A673 (cell line): Measurements from ENCODE around the gene CYTH1. TPM values are rescaled to one million over a fixed set of nuclear protein-coding genes. Genes with fewer than 3 reads are reported as not detected.

ENCODE experiments used
- BruUV-seq: library from RNA; stranded (reverse); fragments of 400-500 nt; replicated peaks from 2 replicates; lab custom pipeline; 2021; lab: Mats Ljungman, UMichigan
- CTCF ChIA-PET: fragments of 300-600 bp; sonication (Branson Sonifier 250); formaldehyde crosslinking; loops from one replicate; lab custom pipeline; 2022; ENCODE audit warnings: antibody characterized with exemption; lab: Charles Lee
- POLR2A ChIA-PET: fragments of 300-600 bp; sonication (Branson Sonifier 250); formaldehyde crosslinking; loops from one replicate; lab custom pipeline; 2022; ENCODE audit warnings: antibody characterized with exemption; ENCODE audit not compliant: low non-redundant PET; lab: Charles Lee
- DNase-seq: peaks from one replicate; pipeline ENCODE4 v3.0.0-alpha.2; 2015; ENCODE audit warnings: low spot score
- H3K27ac ChIP-seq: fragments of 200-600 bp; sonication (generic); 2 replicates; pipeline ENCODE4 v1.5.1; 2016; ENCODE audit warnings: mixed run types, low read depth, mild to moderate bottlenecking, mixed read lengths, antibody characterized with exemption, low read length; ENCODE audit not compliant: poor library complexity, severe bottlenecking
- H3K27me3 ChIP-seq: fragments of 200-600 bp; sonication (generic); replicated peaks from 2 replicates; pipeline ENCODE4 v1.6.1; 2017; ENCODE audit warnings: mixed run types, low read depth, mild to moderate bottlenecking, mixed read lengths, antibody characterized with exemption, low read length; ENCODE audit not compliant: insufficient read depth, poor library complexity
- H3K36me3 ChIP-seq: fragments of 200-600 bp; sonication (generic); 2 replicates; pipeline ENCODE4 v1.6.1; 2016; ENCODE audit warnings: mixed run types, mild to moderate bottlenecking, mixed read lengths, antibody characterized with exemption, low read length; ENCODE audit not compliant: insufficient read depth, poor library complexity, severe bottlenecking
- H3K4me1 ChIP-seq: fragments of 200-600 bp; sonication (generic); 2 replicates; pipeline ENCODE4 v1.6.1; 2017; ENCODE audit warnings: mixed run types, mild to moderate bottlenecking, mixed read lengths, antibody characterized with exemption, low read length; ENCODE audit not compliant: insufficient read depth, poor library complexity, severe bottlenecking
- H3K4me3 ChIP-seq: fragments of 200-600 bp; sonication (generic); 2 replicates; pipeline ENCODE4 v1.5.1; 2016; ENCODE audit warnings: low read depth, mixed run types, mild to moderate bottlenecking, mixed read lengths, low read length; ENCODE audit not compliant: poor library complexity, severe bottlenecking
- H3K9me3 ChIP-seq: fragments of 200-600 bp; sonication (generic); 2 replicates; pipeline ENCODE4 v1.6.1; 2016; ENCODE audit warnings: mixed run types, low read depth, mild to moderate bottlenecking, mixed read lengths, antibody characterized with exemption, low read length; ENCODE audit not compliant: poor library complexity, severe bottlenecking
- CTCF ChIP-seq: fragments of 300-800, 200-600 bp; sonication (generic); conservative IDR thresholded peaks from 2 replicates; pipeline ENCODE4 v1.5.1; 2017; ENCODE audit warnings: low read depth, mild to moderate bottlenecking, antibody characterized with exemption, low read length, moderate library complexity, mixed read lengths
- EZH2 ChIP-seq: fragments of 200-600 bp; sonication (generic); IDR thresholded peaks from 2 replicates; pipeline ENCODE4 v1.6.1; 2017; ENCODE audit warnings: borderline replicate concordance, low read depth, mild to moderate bottlenecking, mixed read lengths, antibody characterized with exemption, low read length; ENCODE audit not compliant: poor library complexity, severe bottlenecking
- intact Hi-C: fragments of 100-400 bp; cut with micrococcal nuclease; formaldehyde crosslinking; loops from one replicate; pipeline ENCODE4 v1.10.0; 2022; ENCODE audit not compliant: unreplicated experiment
- total RNA-seq: library from RNA; stranded (reverse); gene quantifications from 2 replicates; pipeline ENCODE4 v1.2.3, GENCODE V29; 2021

Gene CYTH1
- total RNA-seq, 1 experiment from 2014 or later = 17.9 TPM

- no TSS peak for BruUV-seq
- DNase-seq = no peak
- Histone ChIP-seq H3K27ac (no peak overlapping the region), H3K4me3 (no peak overlapping the region), H3K36me3 (peaks cover 10% of the 10 kb centered on the region), H3K4me1 (no peaks in the 10 kb centered on the region), H3K27me3 (no peaks in the 10 kb centered on the region), H3K9me3 (no peaks in the 10 kb centered on the region)
- TF ChIP-seq CTCF (no peak), EZH2 (no peak)
- ChIA-PET CTCF (no interaction called here), POLR2A (no interaction called here)
- intact Hi-C loops = no loop called here
These were observed 106.2 kb downstream of the CYTH1 start for GRCh38 chr17:78675836-78676235.

- CTCF ChIA-PET = no interaction called here
- BruUV-seq = no TSS peak
These were observed 106.8 kb downstream of the CYTH1 start for GRCh38 chr17:78675316-78675616.

DNA sequence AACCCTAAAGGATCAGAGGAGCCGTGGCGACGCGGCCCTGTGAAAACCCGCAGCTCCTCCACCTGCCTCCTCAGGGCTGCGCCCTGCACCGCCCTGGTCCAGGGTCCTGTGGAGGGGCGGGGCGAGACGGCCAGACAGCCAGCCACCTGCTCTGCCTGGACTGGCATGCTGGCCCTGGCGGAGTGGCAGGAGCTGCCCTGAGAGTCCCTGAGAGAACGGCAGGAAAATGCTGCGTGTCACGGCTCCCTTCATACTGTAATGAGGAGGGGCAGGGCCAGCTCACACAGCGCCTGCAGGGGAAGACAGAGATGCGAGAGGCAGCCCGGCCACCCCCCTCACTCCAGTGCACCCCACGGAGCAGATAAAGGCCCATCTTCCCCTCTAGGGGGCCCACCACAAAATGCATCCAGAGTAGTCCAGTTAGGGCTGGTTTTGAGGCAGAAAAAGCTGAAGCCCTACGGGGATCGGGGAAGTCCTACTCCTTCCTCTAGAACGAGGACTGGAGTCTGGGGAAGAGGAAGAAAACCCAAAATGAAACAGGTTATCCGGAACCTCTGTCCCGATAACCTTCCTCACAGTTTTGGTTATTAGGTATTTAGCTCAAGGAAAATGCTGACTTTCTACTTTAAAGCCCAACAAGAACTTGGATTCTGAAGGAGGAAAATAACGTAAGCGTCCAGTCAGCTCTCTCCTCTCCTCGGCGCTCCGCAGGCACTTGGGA, 107.3 kb downstream of the CYTH1 start:
- intact Hi-C loops = no loop called here
- BruUV-seq = no TSS peak
- H3K36me3 ChIP-seq = peaks cover 9% of the 10 kb centered on the region

More at GRCh38 chr17:78675316-78675616, 106.8 kb downstream of the CYTH1 start:
- no peak overlapping the region for H3K27ac ChIP-seq
- no peaks in the 10 kb centered on the region for H3K4me1 ChIP-seq
- POLR2A ChIA-PET = no interaction called here
- H3K27me3 ChIP-seq = no peaks in the 10 kb centered on the region
- H3K9me3 ChIP-seq = no peaks in the 10 kb centered on the region
- TF ChIP-seq CTCF = no peak
- no peak for TF ChIP-seq EZH2
- intact Hi-C loops = no loop called here
- DNase-seq = no peak
- H3K4me3 ChIP-seq = no peak overlapping the region
- H3K36me3 ChIP-seq = peaks cover 10% of the 10 kb centered on the region

More for the DNA sequence above, 107.3 kb downstream of the CYTH1 start:
- Histone ChIP-seq H3K27me3 (no peaks in the 10 kb centered on the region), H3K27ac (no peak overlapping the region), H3K4me1 (no peaks in the 10 kb centered on the region), H3K4me3 (no peak overlapping the region), H3K9me3 (no peaks in the 10 kb centered on the region)
- peak; percentile 37 for DNase-seq
- POLR2A ChIA-PET = no interaction called here
- CTCF ChIA-PET = no interaction called here
- TF ChIP-seq EZH2 = no peak
- no peak for TF ChIP-seq CTCF
